Transverse colon (tissue), 3 donors: Measurements from ENCODE around the gene CDH13.

ENCODE experiments used
- POLR2A ChIP-seq: fragments of 450-650 bp; IDR thresholded peaks from one replicate; pipeline ENCODE4 v1.6.1; 2016; ENCODE audit warnings: antibody characterized with exemption, mild to moderate bottlenecking, moderate library complexity
- TF ChIP-seq, protein P1 (sequence below), 5 experiments: fragments of 200-600 bp in 3 of 5; fragments of 450-650 bp in 2 of 5; sonication (generic) in 3 of 5; IDR thresholded peaks; 1 replicate in 2 of 5; 2 replicates in 3 of 5; pipeline ENCODE4 v1.5.1; 2016 to 2017; ENCODE audit warnings: antibody characterized with exemption in 5 of 5, inconsistent platforms in 3 of 5, mild to moderate bottlenecking in 2 of 5, moderate library complexity in 1 of 5

DNA sequence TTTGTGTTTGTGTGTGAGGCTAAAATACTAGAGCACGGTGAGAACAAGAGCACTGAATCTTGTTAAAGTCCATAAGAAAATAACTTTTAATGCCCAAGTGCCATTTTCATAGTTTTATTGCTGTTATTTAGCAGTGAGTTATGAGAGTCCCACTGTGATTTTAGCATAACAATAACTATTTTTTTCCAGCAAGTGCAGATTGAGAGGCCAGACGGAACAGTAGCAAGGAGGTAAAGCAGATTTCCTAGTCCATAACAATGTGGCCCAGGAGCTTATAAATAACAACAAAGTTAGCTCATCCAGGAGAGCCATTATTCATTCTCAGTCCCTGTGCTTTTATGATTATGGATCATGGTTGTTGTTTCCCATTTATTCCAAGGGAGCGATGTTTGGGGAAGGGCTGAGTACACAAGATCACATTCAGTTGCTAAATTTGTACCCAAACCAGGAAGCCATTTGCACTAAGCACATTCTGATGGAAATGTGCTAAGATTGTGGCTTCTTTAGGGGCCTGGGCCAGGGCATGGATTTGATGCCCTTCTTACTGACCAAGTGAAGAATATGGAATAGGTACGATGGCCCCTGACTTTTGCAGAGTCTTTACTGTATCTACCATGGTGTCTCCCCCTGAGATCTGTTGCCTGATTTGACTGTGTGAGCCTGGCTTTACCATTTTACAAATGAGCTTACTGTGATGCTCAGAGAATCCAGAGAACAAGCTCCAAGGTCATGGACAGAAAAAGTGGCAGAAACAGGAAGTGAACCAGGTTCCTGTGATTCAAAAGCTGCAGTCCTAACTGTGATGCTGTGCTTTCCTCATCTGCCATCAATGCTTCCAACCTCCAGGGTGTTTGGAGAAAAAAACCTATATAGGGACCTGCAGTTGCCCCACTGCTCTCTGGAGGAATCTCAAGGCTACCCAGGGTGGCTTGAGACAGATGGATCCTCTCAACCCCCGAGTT is 976.3 kb downstream of the CDH13 start:
- TF ChIP-seq, protein P1, sequence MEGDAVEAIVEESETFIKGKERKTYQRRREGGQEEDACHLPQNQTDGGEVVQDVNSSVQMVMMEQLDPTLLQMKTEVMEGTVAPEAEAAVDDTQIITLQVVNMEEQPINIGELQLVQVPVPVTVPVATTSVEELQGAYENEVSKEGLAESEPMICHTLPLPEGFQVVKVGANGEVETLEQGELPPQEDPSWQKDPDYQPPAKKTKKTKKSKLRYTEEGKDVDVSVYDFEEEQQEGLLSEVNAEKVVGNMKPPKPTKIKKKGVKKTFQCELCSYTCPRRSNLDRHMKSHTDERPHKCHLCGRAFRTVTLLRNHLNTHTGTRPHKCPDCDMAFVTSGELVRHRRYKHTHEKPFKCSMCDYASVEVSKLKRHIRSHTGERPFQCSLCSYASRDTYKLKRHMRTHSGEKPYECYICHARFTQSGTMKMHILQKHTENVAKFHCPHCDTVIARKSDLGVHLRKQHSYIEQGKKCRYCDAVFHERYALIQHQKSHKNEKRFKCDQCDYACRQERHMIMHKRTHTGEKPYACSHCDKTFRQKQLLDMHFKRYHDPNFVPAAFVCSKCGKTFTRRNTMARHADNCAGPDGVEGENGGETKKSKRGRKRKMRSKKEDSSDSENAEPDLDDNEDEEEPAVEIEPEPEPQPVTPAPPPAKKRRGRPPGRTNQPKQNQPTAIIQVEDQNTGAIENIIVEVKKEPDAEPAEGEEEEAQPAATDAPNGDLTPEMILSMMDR (IDR thresholded peaks at IDR 0.05): no peak
- TF ChIP-seq POLR2A: no peak
